ENCODE data around the gene PPP3CA.
"Not testable (repeated sequence)": the region's sequence is repeated elsewhere in the genome, so short reads cannot be mapped to it uniquely, and the experiment has no call there.

Gene PPP3CA

GRCh38 chr4:101258883-101259282 lies 88.4 kb downstream of the PPP3CA start:
- no peak for DNase-seq (ENCODE audit: low read depth in 1 of 2, low spot score in 1 of 2)

- no peak for DNase-seq (ENCODE audit: low read depth in 1 of 2, low spot score in 1 of 2)
Observed at GRCh38 chr4:101256222-101256621, 91.1 kb downstream of the PPP3CA start.

GRCh38 chr4:101254776-101255175 lies 92.5 kb downstream of the PPP3CA start:
- no peak for DNase-seq (ENCODE audit: low read depth in 1 of 2, low spot score in 1 of 2)

DNA sequence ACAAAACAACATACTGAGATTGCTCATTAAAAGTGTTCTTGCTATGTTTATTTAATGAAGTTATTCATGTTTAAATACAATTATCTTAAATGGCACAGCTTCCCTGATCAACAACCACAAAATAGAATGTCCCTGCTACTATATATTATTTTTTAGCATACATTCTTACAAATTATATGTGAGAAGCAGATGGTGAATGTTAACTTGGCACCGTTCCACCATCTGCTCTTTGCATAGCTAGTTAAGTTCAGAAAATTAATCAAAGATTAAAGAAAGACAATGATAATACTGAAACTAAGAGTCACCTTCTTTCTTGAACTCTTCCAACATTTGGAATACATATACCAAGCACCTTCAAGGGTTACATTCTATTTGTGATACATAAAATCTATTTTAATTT lies 94.2 kb downstream of the PPP3CA start:
- no peak for DNase-seq (ENCODE audit: low read depth in 1 of 2, low spot score in 1 of 2)

DNA sequence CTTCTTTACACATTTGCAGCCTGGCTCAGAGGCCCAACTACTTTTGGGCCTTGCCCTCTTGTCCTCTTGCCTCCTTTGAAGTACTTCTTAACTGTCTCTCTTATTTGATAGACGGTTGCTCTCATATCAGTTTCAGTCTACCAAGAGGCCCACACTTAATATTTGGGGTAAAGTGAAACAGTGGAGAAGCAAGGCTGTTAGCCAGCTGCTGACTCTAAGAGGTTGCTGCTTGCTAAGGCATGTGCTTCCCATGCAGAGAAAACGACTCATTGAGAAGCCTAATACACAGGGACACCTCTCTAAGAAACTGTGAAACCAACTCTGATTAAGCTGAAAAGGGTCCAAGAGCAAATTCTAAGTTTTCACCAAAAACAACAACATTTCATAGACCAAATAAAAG lies 94.6 kb downstream of the PPP3CA start:
- no peak for DNase-seq (ENCODE audit: low read depth in 1 of 2, low spot score in 1 of 2)

DNA sequence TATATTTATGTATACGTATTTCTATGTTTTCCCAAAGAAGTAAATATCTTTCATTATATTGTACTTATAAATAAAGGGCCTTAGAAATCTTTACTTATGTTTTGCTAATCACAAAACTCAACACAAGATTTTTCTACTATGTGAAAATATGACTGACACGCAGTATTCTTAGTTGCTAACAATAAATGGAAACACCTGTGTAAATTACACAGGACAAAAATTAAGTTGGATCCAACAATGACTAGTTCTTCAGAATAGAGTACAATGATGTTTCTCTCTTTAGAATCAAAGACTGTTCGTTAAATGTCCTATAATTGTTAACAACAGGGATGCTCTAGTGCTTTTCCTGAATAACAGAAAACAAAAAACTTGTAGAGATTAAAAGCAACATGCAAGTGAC lies 96.1 kb downstream of the PPP3CA start:
- no peak for DNase-seq (ENCODE audit: low read depth in 1 of 2, low spot score in 1 of 2)

- no peak for DNase-seq (ENCODE audit: low read depth in 1 of 2, low spot score in 1 of 2)
Observed at GRCh38 chr4:101244349-101244748, 103.0 kb downstream of the PPP3CA start.

DNA sequence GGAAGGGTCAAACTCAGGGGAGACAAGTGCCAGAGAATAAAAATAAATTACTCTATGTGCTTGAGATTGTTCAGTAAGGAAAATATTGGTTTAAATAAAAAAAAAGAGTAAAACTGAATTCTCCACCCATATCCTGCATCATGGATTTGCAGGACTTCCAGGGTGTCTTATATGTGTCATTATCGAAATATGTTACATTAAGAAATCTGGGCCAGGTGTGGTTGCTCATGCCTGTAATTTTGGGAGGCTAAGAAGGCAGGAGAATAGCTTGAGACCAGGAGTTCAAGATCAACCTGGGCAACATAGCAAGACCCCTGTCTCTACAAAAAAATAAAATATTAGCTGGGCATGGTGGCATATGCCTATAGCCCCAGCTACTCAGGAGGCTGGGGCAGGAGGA lies 104.9 kb downstream of the PPP3CA start:
- DNase-seq (ENCODE audit: low read depth in 1 of 2, low spot score in 1 of 2), result no peak

DNA sequence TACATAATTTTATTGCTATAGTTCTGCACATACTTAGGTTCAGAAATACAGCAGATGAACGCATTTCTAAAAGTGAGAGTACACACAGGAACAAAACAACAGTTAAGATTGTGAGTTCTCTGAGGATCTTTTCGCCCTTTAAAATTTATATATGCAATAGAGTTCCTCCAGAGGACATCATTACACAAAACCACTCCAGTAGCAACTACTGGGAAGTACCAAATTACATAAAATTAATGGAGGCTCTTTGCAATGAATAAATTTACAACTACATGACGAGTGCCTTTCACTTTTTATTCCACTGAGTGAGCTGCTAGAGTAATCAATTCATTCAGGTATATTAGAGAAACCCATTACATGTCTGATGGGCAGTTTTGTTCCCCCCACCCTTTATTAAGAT lies 107.2 kb downstream of the PPP3CA start:
- DNase-seq (ENCODE audit: low read depth in 1 of 2, low spot score in 1 of 2), result no peak

DNA sequence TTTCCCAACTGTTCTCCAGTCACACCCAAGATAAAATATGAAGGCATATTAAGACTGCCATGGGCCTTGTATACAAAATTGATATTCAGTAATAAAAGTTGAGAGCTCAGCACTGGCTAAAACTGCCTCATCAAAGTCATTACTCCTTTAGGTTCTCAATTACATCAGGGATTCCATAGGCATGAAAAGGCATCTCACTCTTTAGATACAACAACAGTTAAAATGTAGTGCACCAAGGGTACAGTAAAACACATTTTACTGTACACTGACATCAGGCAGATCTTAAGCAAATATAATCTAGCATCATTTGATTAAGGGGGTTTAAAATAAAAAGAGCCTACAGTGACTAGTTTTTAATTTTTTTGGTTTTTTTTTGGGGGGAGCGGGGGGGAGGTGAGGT lies 107.7 kb downstream of the PPP3CA start:
- no peak for DNase-seq (ENCODE audit: low read depth in 1 of 2, low spot score in 1 of 2)

GRCh38 chr4:101238706-101239105 lies 108.6 kb downstream of the PPP3CA start:
- DNase-seq (ENCODE audit: low read depth in 1 of 2, low spot score in 1 of 2), result no peak

DNA sequence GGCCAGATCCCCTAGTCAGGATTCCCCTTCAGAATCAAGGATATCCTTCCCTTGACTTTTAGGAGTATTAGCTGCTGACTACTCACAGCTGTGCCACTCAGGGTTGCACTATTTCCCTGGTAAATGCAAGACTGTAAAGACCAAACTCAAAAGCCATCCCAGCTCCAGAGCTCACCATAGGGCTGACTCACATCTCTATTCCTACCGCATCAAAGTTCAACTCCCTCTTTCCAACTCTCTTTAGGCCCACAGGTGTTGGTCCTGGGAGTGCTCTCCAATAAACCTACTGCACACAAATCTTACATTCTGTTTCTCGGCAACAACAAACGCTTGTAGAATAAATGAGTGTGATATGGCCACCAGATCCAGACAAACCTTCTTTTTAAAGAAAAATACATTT lies 109.6 kb downstream of the PPP3CA start:
- no peak for DNase-seq (ENCODE audit: low read depth in 1 of 2, low spot score in 1 of 2)

- DNase-seq (ENCODE audit: low read depth in 1 of 2, low spot score in 1 of 2), result no peak
Observed at GRCh38 chr4:101236097-101236496, 111.2 kb downstream of the PPP3CA start.

GRCh38 chr4:101234141-101234540 lies 113.2 kb downstream of the PPP3CA start:
- not testable (repeated sequence) for DNase-seq (ENCODE audit: low read depth in 1 of 2, low spot score in 1 of 2)

DNA sequence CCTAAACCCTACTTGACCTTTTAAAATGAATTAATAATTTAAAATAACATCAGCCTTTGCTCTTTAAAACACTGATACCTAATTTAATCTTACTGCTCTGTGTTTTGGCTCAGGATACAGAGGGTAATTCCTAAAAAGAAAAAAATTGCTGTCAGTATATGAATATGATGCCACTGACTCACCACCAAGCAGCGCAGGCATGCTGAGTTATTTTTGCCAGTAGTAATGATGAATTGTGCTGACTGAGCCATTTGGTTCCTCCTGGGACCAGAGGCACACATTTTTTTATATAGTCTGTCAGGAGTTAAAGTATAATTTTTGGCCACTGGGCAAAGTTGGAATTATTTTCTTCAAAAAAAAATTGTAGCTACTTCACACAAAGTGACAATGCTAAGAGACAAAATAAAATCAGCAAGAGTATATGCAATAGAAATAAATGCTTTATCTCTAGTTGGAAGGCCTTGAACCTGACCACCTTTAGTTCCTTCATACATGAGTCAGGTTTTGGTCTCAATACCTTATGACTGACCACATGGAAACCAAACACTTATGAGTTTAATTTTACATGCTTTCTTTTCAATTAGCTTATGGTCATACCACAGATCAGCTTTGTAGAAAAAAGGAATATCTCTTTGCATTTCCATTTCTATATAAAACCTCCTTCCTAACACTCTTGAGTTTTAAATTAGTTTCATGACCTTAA lies 115.1 kb downstream of the PPP3CA start:
- peak in 1 of 2 donors; percentile 12 for DNase-seq (ENCODE audit: low read depth in 1 of 2, low spot score in 1 of 2)

GRCh38 chr4:101230801-101231426 lies 116.4 kb downstream of the PPP3CA start:
- DNase-seq (ENCODE audit: low read depth in 1 of 2, low spot score in 1 of 2), result no peak

- no peak for DNase-seq (ENCODE audit: low read depth in 1 of 2, low spot score in 1 of 2)
Observed at GRCh38 chr4:101229116-101229515, 118.2 kb downstream of the PPP3CA start.

GRCh38 chr4:101227715-101228114 lies 119.6 kb downstream of the PPP3CA start:
- no peak for DNase-seq (ENCODE audit: low read depth in 1 of 2, low spot score in 1 of 2)

GRCh38 chr4:101224358-101225218 lies 122.7 kb downstream of the PPP3CA start:
- no peak for DNase-seq (ENCODE audit: low read depth in 1 of 2, low spot score in 1 of 2)

DNA sequence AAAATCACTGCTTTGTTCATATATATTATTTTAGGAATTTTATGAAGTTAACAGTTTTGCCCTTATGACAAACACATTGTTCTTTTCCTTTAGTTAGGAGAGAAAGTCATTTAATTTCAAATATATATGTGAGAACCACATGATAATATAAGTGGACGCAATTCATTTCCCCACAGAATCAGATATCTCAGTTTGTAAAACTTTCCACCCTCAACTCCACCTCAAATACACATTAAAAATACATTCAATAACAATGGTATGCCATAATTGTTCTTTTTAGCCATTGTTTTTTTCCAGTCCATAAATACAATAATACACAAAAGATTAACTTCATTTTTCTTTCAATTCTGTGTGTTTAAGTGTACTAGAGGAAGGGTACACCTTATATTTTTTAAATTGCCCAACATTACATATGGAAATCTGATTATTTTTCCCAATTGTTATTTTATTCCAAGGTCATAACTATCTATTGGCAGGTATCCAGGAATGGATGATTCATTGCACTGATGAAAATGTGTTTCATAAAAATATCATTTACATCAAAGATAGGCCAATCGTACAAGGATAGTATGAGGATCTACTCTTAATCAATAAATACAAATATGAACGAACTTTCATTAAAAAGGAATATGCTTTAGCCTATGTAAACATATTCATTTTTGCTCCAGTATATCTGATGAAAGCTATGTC lies 125.0 kb downstream of the PPP3CA start:
- DNase-seq (ENCODE audit: low read depth in 1 of 2, low spot score in 1 of 2), result no peak

DNA sequence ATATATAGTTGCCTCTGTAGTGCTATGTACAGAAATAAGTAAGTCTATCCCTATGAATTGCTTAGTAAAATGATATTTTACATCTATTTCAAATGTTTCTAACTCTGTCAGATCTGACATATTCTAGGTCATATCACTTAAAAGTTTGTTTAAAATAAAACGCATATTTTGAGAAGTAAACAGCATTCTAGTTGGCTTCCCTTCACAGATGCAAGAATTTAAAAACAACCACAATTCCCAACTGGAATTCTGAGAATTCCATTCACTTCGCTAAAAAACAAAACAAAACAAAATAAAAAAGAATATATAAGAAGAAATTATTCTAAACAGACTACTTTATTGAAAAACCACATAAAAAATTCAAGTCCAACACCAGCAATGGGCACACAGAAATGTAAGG lies 126.0 kb downstream of the PPP3CA start:
- no peak for DNase-seq (ENCODE audit: low read depth in 1 of 2, low spot score in 1 of 2)

DNA sequence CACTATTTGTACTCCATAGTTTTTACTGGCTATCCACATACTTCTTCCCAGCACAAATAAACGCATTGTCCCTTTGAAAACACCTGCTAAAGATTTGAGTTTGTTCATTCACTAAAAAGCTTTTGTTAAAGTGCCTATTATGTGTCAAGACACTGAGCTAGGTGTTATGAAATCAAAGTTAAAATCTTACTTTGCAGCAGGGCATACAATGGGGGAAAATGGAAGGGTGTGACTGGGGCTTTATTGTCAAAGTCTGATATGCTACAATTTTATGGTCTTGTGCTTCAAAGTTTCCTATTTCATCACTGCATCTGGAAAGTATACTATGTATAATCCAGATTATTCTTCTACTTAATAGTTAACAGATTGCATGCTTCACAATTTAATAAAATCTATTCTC lies 128.4 kb downstream of the PPP3CA start:
- DNase-seq (ENCODE audit: low read depth in 1 of 2, low spot score in 1 of 2), result no peak

All from activated CD4-positive, alpha-beta T cell treated with anti-CD3 and anti-CD28 coated beads, Interleukin-2, amount 50 U/mL, for 24 hours (primary cell).